Stomach (tissue), 4 donors: ENCODE results near the gene DCAF10.
"Not testable (repeated sequence)": the region's sequence is repeated elsewhere in the genome, so short reads cannot be mapped to it uniquely, and the experiment has no call there.

ENCODE experiments used
- CTCF ChIP-seq, 7 experiments: fragments of 450-650 bp in 4 of 7; fragments of 200-600 bp in 3 of 7; sonication (generic) in 3 of 7; IDR thresholded peaks; one replicate each; pipeline ENCODE4 v1.5.1; 2016 to 2019; ENCODE audit warnings: antibody characterized with exemption in 7 of 7, control low read depth in 2 of 7, mild to moderate bottlenecking in 1 of 7
- EP300 ChIP-seq: sonication (generic); formaldehyde crosslinking; IDR thresholded peaks from one replicate; pipeline ENCODE4 v1.6.1; 2017; ENCODE audit warnings: antibody characterized with exemption
- POLR2A ChIP-seq, 4 donors: fragments of 450-650 bp; IDR thresholded peaks; one replicate each; pipeline ENCODE4 v1.6.1; 2016; ENCODE audit warnings: antibody characterized with exemption in 4 of 4, control low read depth in 2 of 4, mild to moderate bottlenecking in 1 of 4, moderate library complexity in 1 of 4

GRCh38 chr9:37909836-37910235, 109.2 kb downstream of the DCAF10 start:
- not testable (repeated sequence) for TF ChIP-seq CTCF (IDR thresholded peaks at IDR 0.05); POLR2A (IDR thresholded peaks at IDR 0.05); EP300
